22Rv1 (cell line): Measurements from ENCODE around the gene DDR2.

ENCODE experiments used
- ZFX ChIP-seq: fragments of 450-650 bp; IDR thresholded peaks from 2 replicates; pipeline ENCODE4 v1.6.1; 2017; ENCODE audit warnings: antibody characterized with exemption, borderline replicate concordance
- TF ChIP-seq, protein P1 (sequence below): fragments of 450-650 bp; IDR thresholded peaks from 2 replicates; pipeline ENCODE4 v1.5.1; 2017; ENCODE audit warnings: mild to moderate bottlenecking

DNA sequence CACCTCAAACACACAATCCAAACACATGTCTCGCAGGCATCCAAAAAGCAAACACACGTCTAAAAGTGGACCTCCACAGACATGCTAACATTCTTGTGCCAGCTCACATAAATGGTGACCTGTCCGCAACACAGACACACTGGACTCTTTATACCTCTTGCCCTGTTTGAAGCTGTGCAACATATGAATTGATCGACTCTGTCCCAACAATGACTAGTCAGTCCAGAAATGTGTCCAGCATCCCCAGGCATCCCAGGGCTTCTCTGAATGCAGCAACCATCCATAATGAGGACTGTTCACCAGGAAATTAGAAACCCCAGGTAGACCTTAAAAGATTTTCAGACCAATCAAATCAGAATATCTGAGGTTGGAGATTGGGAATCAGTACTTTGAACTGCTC is 3.2 kb downstream of the DDR2 start:
- TF ChIP-seq, protein P1, sequence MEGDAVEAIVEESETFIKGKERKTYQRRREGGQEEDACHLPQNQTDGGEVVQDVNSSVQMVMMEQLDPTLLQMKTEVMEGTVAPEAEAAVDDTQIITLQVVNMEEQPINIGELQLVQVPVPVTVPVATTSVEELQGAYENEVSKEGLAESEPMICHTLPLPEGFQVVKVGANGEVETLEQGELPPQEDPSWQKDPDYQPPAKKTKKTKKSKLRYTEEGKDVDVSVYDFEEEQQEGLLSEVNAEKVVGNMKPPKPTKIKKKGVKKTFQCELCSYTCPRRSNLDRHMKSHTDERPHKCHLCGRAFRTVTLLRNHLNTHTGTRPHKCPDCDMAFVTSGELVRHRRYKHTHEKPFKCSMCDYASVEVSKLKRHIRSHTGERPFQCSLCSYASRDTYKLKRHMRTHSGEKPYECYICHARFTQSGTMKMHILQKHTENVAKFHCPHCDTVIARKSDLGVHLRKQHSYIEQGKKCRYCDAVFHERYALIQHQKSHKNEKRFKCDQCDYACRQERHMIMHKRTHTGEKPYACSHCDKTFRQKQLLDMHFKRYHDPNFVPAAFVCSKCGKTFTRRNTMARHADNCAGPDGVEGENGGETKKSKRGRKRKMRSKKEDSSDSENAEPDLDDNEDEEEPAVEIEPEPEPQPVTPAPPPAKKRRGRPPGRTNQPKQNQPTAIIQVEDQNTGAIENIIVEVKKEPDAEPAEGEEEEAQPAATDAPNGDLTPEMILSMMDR: no peak
- no peak for TF ChIP-seq ZFX
